H1 (cell line): ENCODE results near the gene SRPX. TPM values are rescaled to one million over a fixed set of nuclear protein-coding genes. Genes with fewer than 3 reads are reported as not detected.

Experiments
- CTCF ChIA-PET: fragments of 300-600 bp; sonication (Branson Sonifier 250); formaldehyde crosslinking; loops from one replicate; lab custom pipeline; 2021; ENCODE audit not compliant: partially characterized antibody; lab: Charles Lee
- POLR2A ChIA-PET: fragments of 300-600 bp; sonication (Branson Sonifier 250); formaldehyde crosslinking; loops from one replicate; lab custom pipeline; 2021; ENCODE audit warnings: inconsistent platforms; ENCODE audit not compliant: partially characterized antibody; lab: Charles Lee
- DNase-seq, 2 experiments: peaks; one replicate each; pipeline versions ENCODE4 v3.0.0 to v3.0.0-alpha.2; 2010 to 2022; ENCODE audit warnings: low spot score in 2 of 2, low read depth in 1 of 2, mixed read lengths in 1 of 2
- FAIRE-seq: peaks from 2 replicates; lab custom pipeline; 2011; peaks lifted over from hg19 to GRCh38; lab: Jason Lieb, UNC
- H2AFZ ChIP-seq: 2 replicates; pipeline ENCODE4 v1.8.1; 2012; ENCODE audit warnings: low read length, inconsistent platforms
- H2AK5ac ChIP-seq: 2 replicates; pipeline ENCODE4 v1.6.1; 2013; ENCODE audit warnings: low read depth, low read length
- H2BK120ac ChIP-seq: replicated peaks from 2 replicates; pipeline ENCODE3; 2013; ENCODE audit warnings: low read depth, low read length, inconsistent platforms
- H2BK12ac ChIP-seq: 2 replicates; pipeline ENCODE4 v1.6.1; 2013; ENCODE audit warnings: low read depth, low read length
- H2BK15ac ChIP-seq: 2 replicates; pipeline ENCODE4 v1.6.1; 2013; ENCODE audit warnings: low read length
- H2BK20ac ChIP-seq: 2 replicates; pipeline ENCODE4 v1.6.1; 2013; ENCODE audit warnings: low read length
- H2BK5ac ChIP-seq: 2 replicates; pipeline ENCODE4 v1.6.1; 2013; ENCODE audit warnings: low read depth, low read length
- H3K14ac ChIP-seq: 2 replicates; pipeline ENCODE4 v1.6.1; 2013; ENCODE audit warnings: inconsistent platforms; ENCODE audit not compliant: insufficient read length
- H3K18ac ChIP-seq: 2 replicates; pipeline ENCODE4 v1.6.1; 2013; ENCODE audit warnings: low read length; ENCODE audit errors: extremely low read depth
- H3K23ac ChIP-seq: 2 replicates; pipeline ENCODE4 v1.6.1; 2013; ENCODE audit warnings: inconsistent platforms; ENCODE audit not compliant: insufficient read length
- H3K23me2 ChIP-seq: 2 replicates; pipeline ENCODE4 v1.6.1; 2013; ENCODE audit warnings: low read depth, low read length
- H3K27ac ChIP-seq: 2 replicates; pipeline ENCODE4 v1.6.1; 2011; ENCODE audit warnings: low read depth, low read length, inconsistent platforms
- H3K27me3 ChIP-seq, 4 experiments: replicated peaks in 1 of 4; 1 replicate in 1 of 4; 2 replicates in 3 of 4; pipeline versions ENCODE4 v1.6.1 to v1.8.1; 2011 to 2013; ENCODE audit warnings: low read length in 3 of 4, mild to moderate bottlenecking in 3 of 4, inconsistent platforms in 2 of 4, mixed read lengths in 2 of 4, moderate library complexity in 1 of 4; ENCODE audit not compliant: control insufficient read depth in 3 of 4, insufficient read depth in 3 of 4; ENCODE audit errors: extremely low read depth in 1 of 4
- H3K36me3 ChIP-seq, 4 experiments: 2 replicates each; pipeline versions ENCODE4 v1.6.1 to v1.8.1; 2011 to 2013; ENCODE audit warnings: mild to moderate bottlenecking in 4 of 4, low read length in 3 of 4, moderate library complexity in 2 of 4, control low read depth in 1 of 4, inconsistent platforms in 1 of 4; ENCODE audit not compliant: insufficient read depth in 4 of 4, control insufficient read depth in 2 of 4
- H3K4ac ChIP-seq: replicated peaks from 2 replicates; pipeline ENCODE3; 2013; ENCODE audit warnings: low read length, low read depth, mixed read lengths, inconsistent platforms; ENCODE audit not compliant: insufficient read length
- H3K4me1 ChIP-seq, 4 experiments: replicated peaks in 1 of 4; 1 replicate in 1 of 4; 2 replicates in 3 of 4; pipeline versions ENCODE4 v1.6.1 to v1.8.1; 2011 to 2013; ENCODE audit warnings: low read length in 3 of 4, inconsistent platforms in 2 of 4, mixed read lengths in 1 of 4; ENCODE audit not compliant: insufficient read depth in 4 of 4, control insufficient read depth in 3 of 4
- H3K4me2 ChIP-seq, 2 experiments: 2 replicates each; pipeline versions ENCODE4 v1.6.1 to v1.8.1; 2011 to 2013; ENCODE audit warnings: low read depth in 2 of 2, low read length in 2 of 2, control low read depth in 1 of 2, inconsistent platforms in 1 of 2, mild to moderate bottlenecking in 1 of 2; ENCODE audit not compliant: insufficient read depth in 1 of 2
- H3K4me3 ChIP-seq, 4 experiments: fragments of 200-600, 300-600 bp in 1 of 4; sonication (generic), shearing (Covaris generic), sonication (Bioruptor Twin) in 1 of 4; 2 replicates each; pipeline versions ENCODE4 v1.5.1 to v1.8.1; 2011 to 2016; ENCODE audit warnings: low read length in 4 of 4, low read depth in 3 of 4, control low read depth in 2 of 4, inconsistent platforms in 2 of 4, mild to moderate bottlenecking in 2 of 4, mixed read lengths in 1 of 4, moderate library complexity in 1 of 4; ENCODE audit not compliant: insufficient read depth in 2 of 4; ENCODE audit errors: extremely low read depth in 1 of 4
- H3K56ac ChIP-seq: replicated peaks from 2 replicates; pipeline ENCODE3; 2013; ENCODE audit warnings: low read depth, mild to moderate bottlenecking, mixed read lengths, low read length, inconsistent platforms; ENCODE audit not compliant: insufficient read length
- H3K79me1 ChIP-seq: 2 replicates; pipeline ENCODE4 v1.6.1; 2013; ENCODE audit warnings: low read depth, low read length, control low read depth
- H3K79me2 ChIP-seq, 2 experiments: 2 replicates each; pipeline versions ENCODE4 v1.6.1 to v1.8.1; 2012 to 2013; ENCODE audit warnings: low read length in 2 of 2, mild to moderate bottlenecking in 2 of 2, inconsistent platforms in 1 of 2; ENCODE audit not compliant: insufficient read depth in 2 of 2, control insufficient read depth in 1 of 2
- H3K9ac ChIP-seq, 4 experiments: replicated peaks in 1 of 4; 1 replicate in 1 of 4; 2 replicates in 3 of 4; pipeline versions ENCODE4 v1.6.1 to v1.8.1; 2011 to 2013; ENCODE audit warnings: low read depth in 3 of 4, low read length in 3 of 4, control low read depth in 2 of 4, mild to moderate bottlenecking in 2 of 4, moderate library complexity in 2 of 4, inconsistent platforms in 1 of 4; ENCODE audit errors: extremely low read depth in 1 of 4
- H3K9me3 ChIP-seq, 2 experiments: 2 replicates each; pipeline versions ENCODE4 v1.6.1 to v1.8.1; 2012 to 2013; ENCODE audit warnings: mild to moderate bottlenecking in 2 of 2, moderate library complexity in 2 of 2, control low read depth in 1 of 2, inconsistent platforms in 1 of 2, low read depth in 1 of 2, low read length in 1 of 2, mixed read lengths in 1 of 2; ENCODE audit not compliant: insufficient read depth in 2 of 2
- H4K20me1 ChIP-seq, 2 experiments: replicated peaks in 1 of 2; 2 replicates each; pipeline versions ENCODE3 to v1.8.1; 2011 to 2013; ENCODE audit warnings: inconsistent platforms in 2 of 2, low read length in 2 of 2, mild to moderate bottlenecking in 1 of 2; ENCODE audit not compliant: insufficient read depth in 2 of 2, control insufficient read depth in 1 of 2
- H4K5ac ChIP-seq: 2 replicates; pipeline ENCODE4 v1.6.1; 2013; ENCODE audit warnings: low read length, low read depth, mixed read lengths, inconsistent platforms; ENCODE audit not compliant: insufficient read length
- H4K8ac ChIP-seq: 2 replicates; pipeline ENCODE4 v1.8.0; 2013; ENCODE audit warnings: mild to moderate bottlenecking, moderate library complexity, low read length, inconsistent platforms; ENCODE audit not compliant: insufficient read depth; ENCODE audit errors: extremely low read depth
- H4K91ac ChIP-seq: replicated peaks from 2 replicates; pipeline ENCODE3; 2013; ENCODE audit warnings: low read length, mixed read lengths, inconsistent platforms; ENCODE audit not compliant: insufficient read length
- EZH2 ChIP-seq: fragments of 200-600 bp; sonication (generic); IDR thresholded peaks from 2 replicates; pipeline ENCODE4 v1.7.1; 2012; ENCODE audit warnings: low read depth, mild to moderate bottlenecking, moderate library complexity, low read length, inconsistent platforms; ENCODE audit not compliant: severe bottlenecking
- HDAC6 ChIP-seq: IDR thresholded peaks from one replicate; pipeline ENCODE4 v1.7.1; 2012; ENCODE audit warnings: low read depth, mild to moderate bottlenecking, inconsistent platforms, low read length, moderate library complexity
- RBBP5 ChIP-seq: IDR thresholded peaks from 2 replicates; pipeline ENCODE4 v1.7.1; 2012; ENCODE audit warnings: low read depth, mild to moderate bottlenecking, inconsistent platforms, low read length, moderate library complexity, borderline replicate concordance
- WGBS, 2 experiments: shearing (Covaris generic) in 1 of 2; methylation state at CpG; one replicate each; pipeline versions ENCODE4 v1.1.6 to v1.1.7; 2013 to 2015; ENCODE audit warnings: low lambda C conversion rate in 2 of 2, mixed read lengths in 2 of 2, inconsistent platforms in 1 of 2, low coverage in 1 of 2, missing lambda C conversion rate in 1 of 2; ENCODE audit not compliant: insufficient replicate concordance in 2 of 2, insufficient coverage in 1 of 2, insufficient read length in 1 of 2; ENCODE audit errors: extremely low coverage in 1 of 2, missing lambda C conversion rate in 1 of 2; 5-methylcytosine and 5-hydroxymethylcytosine counted together
- polyA plus RNA-seq, 7 experiments: library from polyadenylated mRNA; depleted of rRNA in 3 of 7; stranded (reverse) in 5 of 7; unstranded in 2 of 7; fragments of >200 nt in 5 of 7; fragments of 200-250 nt in 2 of 7; gene quantifications; 1 replicate in 5 of 7; 2 replicates in 1 of 7; 4 replicates in 1 of 7; pipeline versions ENCODE4 v1.2.1 to v1.2.3, GENCODE V29; 2011 to 2013; ENCODE audit warnings: missing spikeins in 2 of 7, mixed read lengths in 2 of 7
- total RNA-seq: library from RNA; stranded (reverse); fragmentation: NEBNext Ultra II Directional; extraction: Animal tissue kit (Norgen Biotek cat#: 25700); gene quantifications from 2 replicates; pipeline ENCODE4 v1.2.1, GENCODE V29; 2021

Gene SRPX
- total and polyA plus RNA-seq, 2 of the 8 experiments (the other 6 are each of a cell fraction or from before 2014, with no cell fraction given) = 7.6 to 10.4 TPM

GRCh38 chrX:38221391-38221929 is 789 bp upstream of the SRPX start:
- H4K8ac ChIP-seq = no peak overlapping the region
- H3K4me3 ChIP-seq = peak overlapping the region; percentile 45 to 65 (median 54); a peak in 6 of 8 replicates
- H3K9me3 ChIP-seq = no peaks in the 10 kb centered on the region
- H3K9ac ChIP-seq = no peak overlapping the region
- H3K4ac ChIP-seq = no peak overlapping the region
- CTCF ChIA-PET = interaction anchor here (0.7 to 2.6 kb wide), 5 partner anchors 15 to 60 kb away, joined by 3 to 6 read pairs (median 4); no protein-coding TSS in a partner anchor
- H3K4me2 ChIP-seq = peak overlapping the region; percentile 79 to 89
- DNase-seq (no peak), FAIRE-seq (no peak)
- no peak overlapping the region for H2AK5ac ChIP-seq
- H4K91ac ChIP-seq = no peak overlapping the region
- H2AFZ ChIP-seq = peak overlapping the region; percentile 32; the same call in 1 of the 2 replicates
- POLR2A ChIA-PET = no interaction called here
- H3K14ac ChIP-seq = no peak overlapping the region
- TF ChIP-seq RBBP5 (no peak), EZH2 (peak; percentile 33), HDAC6 (no peak)
- no peaks in the 10 kb centered on the region for H3K36me3 ChIP-seq
- no peak overlapping the region for H2BK120ac ChIP-seq
- no peaks in the 10 kb centered on the region for H4K20me1 ChIP-seq
- no peaks in the 10 kb centered on the region for H3K79me2 ChIP-seq
- H3K23ac ChIP-seq = no peak overlapping the region
- H3K79me1 ChIP-seq = no peaks in the 10 kb centered on the region
- 63% methylated on average over 10 of the region's 10 CpGs; no CpG with 5 or more reads in 1 of the 2 experiments for WGBS, 2 experiments
- no peak overlapping the region for H3K56ac ChIP-seq
- H2BK12ac ChIP-seq = no peak overlapping the region
- H3K23me2 ChIP-seq = peaks cover 10% of the 10 kb centered on the region; the same call in 1 of the 2 replicates
- H2BK20ac ChIP-seq = no peak overlapping the region
- H2BK15ac ChIP-seq = no peak overlapping the region
- H3K27ac ChIP-seq = no peak overlapping the region
- H2BK5ac ChIP-seq = no peak overlapping the region
- H3K18ac ChIP-seq = no peak overlapping the region
- H3K27me3 ChIP-seq = peaks cover 6 to 16% (median 14%) of the 10 kb centered on the region in 4 experiments
- no peak overlapping the region for H4K5ac ChIP-seq
- H3K4me1 ChIP-seq = no peaks in the 10 kb centered on the region
